SK-N-SH (cell line): ENCODE data around the gene NR5A1. TPM values are rescaled to one million over a fixed set of nuclear protein-coding genes. Genes with fewer than 3 reads are reported as not detected.

Experiments
- CTCF ChIA-PET: fragments of 300-600, 350-600 bp; formaldehyde crosslinking; extraction: SDS; loops from one replicate; lab custom pipeline; 2021; lab: Yijun Ruan, JAX
- POLR2A ChIA-PET: fragments of 350-600 bp; sonication (Branson Sonifier 250); formaldehyde crosslinking; extraction: SDS; loops from one replicate; lab custom pipeline; 2020; ENCODE audit warnings: antibody characterized with exemption, inconsistent platforms; lab: Yijun Ruan, JAX
- DNase-seq: peaks from one replicate; pipeline ENCODE4 v3.0.0; 2012
- H2AFZ ChIP-seq: fragments of 200-600 bp; sonication (generic); 2 replicates; pipeline ENCODE4 v1.8.1; 2016; ENCODE audit warnings: antibody characterized with exemption, mild to moderate bottlenecking, low read depth
- H3F3A ChIP-seq: fragments of 200-600 bp; sonication (generic); replicated peaks from 2 replicates; pipeline ENCODE3; 2016; ENCODE audit warnings: antibody characterized with exemption, mild to moderate bottlenecking; ENCODE audit not compliant: insufficient read depth
- H3K27ac ChIP-seq, 2 experiments: fragments of 200-500 bp in 1 of 2; fragments of 200-600 bp in 1 of 2; sonication (Bioruptor generic) in 1 of 2; sonication (generic), shearing (Covaris generic) in 1 of 2; 2 replicates each; pipeline versions ENCODE4 v1.5.1 to v1.6.1; 2014 to 2016; ENCODE audit warnings: low read depth in 2 of 2, inconsistent platforms in 1 of 2, low read length in 1 of 2, mild to moderate bottlenecking in 1 of 2, mixed read lengths in 1 of 2
- H3K27me3 ChIP-seq: fragments of 200-600 bp; sonication (generic), shearing (Covaris generic); 2 replicates; pipeline ENCODE4 v1.6.1; 2016; ENCODE audit warnings: mixed run types; ENCODE audit not compliant: insufficient read depth
- H3K36me3 ChIP-seq, 2 experiments: fragments of 200-500 bp in 1 of 2; fragments of 200-600 bp in 1 of 2; sonication (Bioruptor generic) in 1 of 2; sonication (generic) in 1 of 2; replicated peaks in 1 of 2; 2 replicates each; pipeline versions ENCODE3 to v1.5.1; 2014 to 2016; ENCODE audit warnings: low read length in 1 of 2, mild to moderate bottlenecking in 1 of 2; ENCODE audit not compliant: insufficient read depth in 2 of 2, control insufficient read depth in 1 of 2
- H3K4me1 ChIP-seq, 2 experiments: fragments of 200-500 bp in 1 of 2; fragments of 200-600 bp in 1 of 2; sonication (Bioruptor generic) in 1 of 2; sonication (generic), shearing (Covaris generic) in 1 of 2; 2 replicates each; pipeline versions ENCODE4 v1.5.1 to v1.6.1; 2014 to 2016; ENCODE audit warnings: low read depth in 1 of 2, low read length in 1 of 2, mixed run types in 1 of 2; ENCODE audit not compliant: insufficient read depth in 2 of 2, control insufficient read depth in 1 of 2
- H3K4me2 ChIP-seq: fragments of 200-600 bp; sonication (generic), shearing (Covaris generic); 2 replicates; pipeline ENCODE4 v1.6.1; 2017; ENCODE audit warnings: mixed run types
- H3K4me3 ChIP-seq, 2 experiments: fragments of 200-500 bp in 1 of 2; fragments of 200-600 bp in 1 of 2; sonication (Bioruptor generic) in 1 of 2; sonication (generic), shearing (Covaris generic) in 1 of 2; 2 replicates each; pipeline versions ENCODE4 v1.5.1 to v1.8.1; 2014 to 2016; ENCODE audit warnings: low read depth in 2 of 2, inconsistent platforms in 1 of 2, low read length in 1 of 2, mild to moderate bottlenecking in 1 of 2, mixed read lengths in 1 of 2, moderate library complexity in 1 of 2
- H3K79me2 ChIP-seq: fragments of 200-600 bp; sonication (generic); 2 replicates; pipeline ENCODE4 v1.8.1; 2017; ENCODE audit warnings: mild to moderate bottlenecking; ENCODE audit not compliant: insufficient read depth
- H3K9ac ChIP-seq: fragments of 200-600 bp; sonication (generic); 2 replicates; pipeline ENCODE4 v1.6.1; 2017; ENCODE audit warnings: mixed run types
- H3K9me2 ChIP-seq: fragments of 200-600 bp; sonication (generic); 2 replicates; pipeline ENCODE4 v1.6.1; 2017; ENCODE audit warnings: mixed run types
- H3K9me3 ChIP-seq: fragments of 200-600 bp; sonication (generic); 2 replicates; pipeline ENCODE4 v1.6.1; 2017; ENCODE audit warnings: mixed run types, mild to moderate bottlenecking, moderate library complexity
- H4K20me1 ChIP-seq: fragments of 200-600 bp; sonication (generic); 2 replicates; pipeline ENCODE4 v1.6.1; 2017; ENCODE audit warnings: mild to moderate bottlenecking, mixed run types; ENCODE audit not compliant: insufficient read depth
- ELF1 ChIP-seq: IDR thresholded peaks from 2 replicates; pipeline ENCODE4 v1.4.0; 2012
- EP300 ChIP-seq, 2 experiments: IDR thresholded peaks; 2 replicates each; pipeline versions ENCODE4 v1.4.0 to v1.6.1; 2012; ENCODE audit warnings: borderline replicate concordance in 1 of 2, low read depth in 1 of 2, low read length in 1 of 2
- FOXJ3 ChIP-seq: sonication (generic); formaldehyde crosslinking; IDR thresholded peaks from 2 replicates; pipeline ENCODE4 v1.5.1; 2020; ENCODE audit warnings: mild to moderate bottlenecking, missing genetic modification reagents
- GATA2 ChIP-seq: sonication (generic); formaldehyde crosslinking; IDR thresholded peaks from 2 replicates; pipeline ENCODE4 v1.5.0; 2020; ENCODE audit warnings: mild to moderate bottlenecking, missing genetic modification reagents
- JUND ChIP-seq: IDR thresholded peaks from 2 replicates; pipeline ENCODE4 v1.4.0; 2012
- MXI1 ChIP-seq: IDR thresholded peaks from 2 replicates; pipeline ENCODE4 v1.6.1; 2012; ENCODE audit warnings: mild to moderate bottlenecking, low read depth, low read length, improper control_type of control experiment
- RCOR1 ChIP-seq: fragments of 150-350 bp; IDR thresholded peaks from 2 replicates; pipeline ENCODE4 v1.6.1; 2017; ENCODE audit warnings: antibody characterized with exemption, low read length
- TEAD4 ChIP-seq: IDR thresholded peaks from 2 replicates; pipeline ENCODE4 v1.4.0; 2012; ENCODE audit warnings: mild to moderate bottlenecking, borderline replicate concordance; ENCODE audit not compliant: insufficient read depth
- WGBS: methylation state at CpG from one replicate; pipeline ENCODE4 v1.1.6; 2017; ENCODE audit warnings: low lambda C conversion rate; 5-methylcytosine and 5-hydroxymethylcytosine counted together
- polyA plus RNA-seq, 3 experiments: library from polyadenylated mRNA; depleted of rRNA; stranded (reverse); fragments of >200 nt; gene quantifications; 2 replicates each; pipeline ENCODE4 v1.2.3, GENCODE V29; 2012
- TF ChIP-seq, protein P1 (sequence below): fragments of 150-350 bp; IDR thresholded peaks from 2 replicates; pipeline ENCODE4 v1.6.1; 2017; ENCODE audit warnings: antibody characterized with exemption, low read length, low read depth, borderline replicate concordance
- TF ChIP-seq, protein P2 (sequence below): IDR thresholded peaks from 2 replicates; pipeline ENCODE4 v1.6.1; 2012; ENCODE audit warnings: mild to moderate bottlenecking, low read depth, low read length, moderate library complexity
- TF ChIP-seq, protein P3 (sequence below): IDR thresholded peaks from 2 replicates; pipeline ENCODE4 v1.4.0; 2012; ENCODE audit warnings: low read depth, borderline replicate concordance

NR5A1 gene
- polyA plus RNA-seq, 1 of the 3 experiments (the other 2 are of a cell fraction): not detected

DNA sequence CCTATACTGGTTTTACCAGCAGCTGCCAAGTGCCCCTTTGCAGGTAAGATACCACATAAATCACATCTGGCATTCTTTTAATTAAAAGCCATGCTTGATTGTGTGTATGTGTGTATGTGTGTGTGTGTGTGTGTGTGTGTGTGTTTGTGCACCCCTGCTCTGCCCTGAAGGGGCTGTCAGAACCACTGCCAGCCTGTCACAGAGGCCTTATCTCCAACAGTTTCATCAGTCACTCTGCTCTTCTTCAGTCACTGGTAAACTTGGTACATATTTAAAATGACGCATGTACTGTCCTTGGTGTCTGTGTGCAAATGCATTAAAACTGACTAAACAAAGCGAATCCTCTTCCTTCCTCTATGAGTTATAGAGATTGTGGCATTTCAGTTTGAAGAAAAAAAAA lies 19.0 kb upstream of the NR5A1 start:
- 88% methylated on average over 2 of the region's 2 CpGs for WGBS
- POLR2A ChIA-PET: no interaction called here

DNA sequence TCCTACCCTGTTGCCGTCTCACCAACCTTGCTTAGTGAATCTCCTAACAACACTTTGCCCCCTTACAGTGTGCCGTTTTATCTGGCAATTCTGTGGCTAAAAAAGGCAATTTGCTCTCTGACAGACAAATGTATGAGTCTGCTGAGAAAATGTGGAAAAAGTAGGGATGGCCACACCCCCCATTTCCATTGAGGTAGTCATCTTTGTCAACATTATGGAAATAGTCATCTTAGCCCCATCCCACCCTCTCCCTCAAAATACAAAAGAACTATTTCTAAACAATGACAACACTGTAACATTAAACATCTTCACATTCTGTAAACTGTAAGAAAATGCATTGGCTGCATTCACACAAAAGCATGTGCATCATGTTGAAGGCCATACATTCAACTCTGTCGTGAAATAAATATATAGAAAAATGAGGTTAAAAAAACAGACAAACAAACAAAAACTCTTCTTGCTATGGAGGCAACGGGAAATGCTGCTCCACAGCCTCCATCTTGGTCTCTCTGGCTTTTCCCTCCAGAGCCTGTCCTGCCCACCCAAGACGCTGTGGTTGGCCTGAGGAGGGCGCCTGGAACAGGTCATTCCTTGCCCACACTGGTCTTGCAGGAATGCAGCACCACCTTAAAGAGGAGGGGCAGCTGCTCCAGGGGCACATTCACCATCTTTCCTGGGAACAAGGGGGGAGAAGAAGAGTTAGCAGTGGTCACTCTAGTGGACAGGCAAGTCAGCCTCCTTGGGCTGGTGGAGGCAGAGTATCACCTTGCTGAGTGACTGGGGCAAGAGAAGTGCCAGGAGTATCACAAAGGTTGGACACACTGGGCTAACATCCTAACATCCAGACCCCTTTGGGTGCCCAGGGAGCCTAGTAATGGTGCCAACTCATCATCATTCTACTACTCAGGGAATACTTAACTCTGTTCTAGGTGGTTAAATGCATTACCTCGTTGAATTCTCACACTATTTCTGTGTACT lies 15.2 kb upstream of the NR5A1 start:
- Histone ChIP-seq H3K9me2 (no peaks in the 10 kb centered on the region), H3K9ac (no peak overlapping the region), H2AFZ (no peak overlapping the region), H3K27me3 (no peaks in the 10 kb centered on the region), H3K27ac (no peak overlapping the region), H3K4me3 (no peak overlapping the region), H3K79me2 (no peaks in the 10 kb centered on the region), H3K4me2 (no peak overlapping the region), H4K20me1 (no peaks in the 10 kb centered on the region), H3K9me3 (no peaks in the 10 kb centered on the region), H3K4me1 (peaks cover 0 to 15% of the 10 kb centered on the region in 2 experiments; a peak in 1 of 4 replicates), H3F3A (no peaks in the 10 kb centered on the region), H3K36me3 (no peaks in the 10 kb centered on the region)
- ChIA-PET CTCF (interaction anchor here (1.0 to 8.1 kb wide), 4 partner anchors 11 to 104 kb away, joined by 3 to 58 read pairs (median 10); no protein-coding TSS in a partner anchor), POLR2A (no interaction called here)
- no peak for DNase-seq
- TF ChIP-seq FOXJ3 (no peak), ELF1 (no peak), JUND (no peak), GATA2 (CRISPR knock-in tag) (no peak), MXI1 (no peak), RCOR1 (no peak), TEAD4 (no peak)
- TF ChIP-seq, protein P1, sequence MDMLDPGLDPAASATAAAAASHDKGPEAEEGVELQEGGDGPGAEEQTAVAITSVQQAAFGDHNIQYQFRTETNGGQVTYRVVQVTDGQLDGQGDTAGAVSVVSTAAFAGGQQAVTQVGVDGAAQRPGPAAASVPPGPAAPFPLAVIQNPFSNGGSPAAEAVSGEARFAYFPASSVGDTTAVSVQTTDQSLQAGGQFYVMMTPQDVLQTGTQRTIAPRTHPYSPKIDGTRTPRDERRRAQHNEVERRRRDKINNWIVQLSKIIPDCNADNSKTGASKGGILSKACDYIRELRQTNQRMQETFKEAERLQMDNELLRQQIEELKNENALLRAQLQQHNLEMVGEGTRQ: no peak
- TF ChIP-seq, protein P2, sequence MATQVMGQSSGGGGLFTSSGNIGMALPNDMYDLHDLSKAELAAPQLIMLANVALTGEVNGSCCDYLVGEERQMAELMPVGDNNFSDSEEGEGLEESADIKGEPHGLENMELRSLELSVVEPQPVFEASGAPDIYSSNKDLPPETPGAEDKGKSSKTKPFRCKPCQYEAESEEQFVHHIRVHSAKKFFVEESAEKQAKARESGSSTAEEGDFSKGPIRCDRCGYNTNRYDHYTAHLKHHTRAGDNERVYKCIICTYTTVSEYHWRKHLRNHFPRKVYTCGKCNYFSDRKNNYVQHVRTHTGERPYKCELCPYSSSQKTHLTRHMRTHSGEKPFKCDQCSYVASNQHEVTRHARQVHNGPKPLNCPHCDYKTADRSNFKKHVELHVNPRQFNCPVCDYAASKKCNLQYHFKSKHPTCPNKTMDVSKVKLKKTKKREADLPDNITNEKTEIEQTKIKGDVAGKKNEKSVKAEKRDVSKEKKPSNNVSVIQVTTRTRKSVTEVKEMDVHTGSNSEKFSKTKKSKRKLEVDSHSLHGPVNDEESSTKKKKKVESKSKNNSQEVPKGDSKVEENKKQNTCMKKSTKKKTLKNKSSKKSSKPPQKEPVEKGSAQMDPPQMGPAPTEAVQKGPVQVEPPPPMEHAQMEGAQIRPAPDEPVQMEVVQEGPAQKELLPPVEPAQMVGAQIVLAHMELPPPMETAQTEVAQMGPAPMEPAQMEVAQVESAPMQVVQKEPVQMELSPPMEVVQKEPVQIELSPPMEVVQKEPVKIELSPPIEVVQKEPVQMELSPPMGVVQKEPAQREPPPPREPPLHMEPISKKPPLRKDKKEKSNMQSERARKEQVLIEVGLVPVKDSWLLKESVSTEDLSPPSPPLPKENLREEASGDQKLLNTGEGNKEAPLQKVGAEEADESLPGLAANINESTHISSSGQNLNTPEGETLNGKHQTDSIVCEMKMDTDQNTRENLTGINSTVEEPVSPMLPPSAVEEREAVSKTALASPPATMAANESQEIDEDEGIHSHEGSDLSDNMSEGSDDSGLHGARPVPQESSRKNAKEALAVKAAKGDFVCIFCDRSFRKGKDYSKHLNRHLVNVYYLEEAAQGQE: no peak
- 79% methylated on average over 7 of the region's 7 CpGs for WGBS

More for the DNA sequence above, 19.0 kb upstream of the NR5A1 start:
- H3K9ac ChIP-seq: no peak overlapping the region
- no peaks in the 10 kb centered on the region for H3K79me2 ChIP-seq
- H2AFZ ChIP-seq: no peak overlapping the region
- CTCF ChIA-PET: interaction anchor here (1.2 to 8.1 kb wide), 4 partner anchors 10 to 400 kb away, joined by 3 to 58 read pairs (median 8); no protein-coding TSS in a partner anchor
- H3K4me3 ChIP-seq: no peak overlapping the region
- no peaks in the 10 kb centered on the region for H3K27me3 ChIP-seq
- no peak overlapping the region for H3K4me2 ChIP-seq
- H3K9me3 ChIP-seq: no peaks in the 10 kb centered on the region
- H3F3A ChIP-seq: no peaks in the 10 kb centered on the region
- no peak for DNase-seq
- H3K9me2 ChIP-seq: no peaks in the 10 kb centered on the region
- no peaks in the 10 kb centered on the region for H3K36me3 ChIP-seq
- H3K4me1 ChIP-seq: peaks cover 0 to 26% of the 10 kb centered on the region in 2 experiments; a peak in 1 of 4 replicates
- TF ChIP-seq EP300 (IDR thresholded peaks at IDR 0.05; ENCODE audit: borderline replicate concordance in 1 of 2, low read depth in 1 of 2, low read length in 1 of 2) (no peak; a peak in 1 of 4 replicates), MXI1 (peak; percentile 27; the same call in 1 of the 2 replicates), GATA2 (CRISPR knock-in tag) (peak; percentile 63; the same call in 1 of the 2 replicates)
- TF ChIP-seq, protein P3, sequence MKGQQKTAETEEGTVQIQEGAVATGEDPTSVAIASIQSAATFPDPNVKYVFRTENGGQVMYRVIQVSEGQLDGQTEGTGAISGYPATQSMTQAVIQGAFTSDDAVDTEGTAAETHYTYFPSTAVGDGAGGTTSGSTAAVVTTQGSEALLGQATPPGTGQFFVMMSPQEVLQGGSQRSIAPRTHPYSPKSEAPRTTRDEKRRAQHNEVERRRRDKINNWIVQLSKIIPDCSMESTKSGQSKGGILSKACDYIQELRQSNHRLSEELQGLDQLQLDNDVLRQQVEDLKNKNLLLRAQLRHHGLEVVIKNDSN: no peak
- H3K27ac ChIP-seq: no peak overlapping the region
- H4K20me1 ChIP-seq: no peaks in the 10 kb centered on the region
